GM18951 (cell line): ENCODE measurements around the gene BORCS5.
"Not testable (repeated sequence)": the region's sequence is repeated elsewhere in the genome, so short reads cannot be mapped to it uniquely, and the experiment has no call there.

Experiments used
- POLR2A ChIP-seq: IDR thresholded peaks from 4 replicates; pipeline ENCODE4 v1.6.1; 2011; ENCODE audit warnings: mild to moderate bottlenecking; ENCODE audit not compliant: insufficient read length, insufficient read depth; ENCODE audit errors: extremely low read depth
- in situ Hi-C: fragments of 300-500 bp; cut with MboI; formaldehyde crosslinking; loops from one replicate; pipeline ENCODE4 v1.12.0; 2022; ENCODE audit warnings: low sequenced_read_pairs, mixed read lengths, inconsistent platforms; ENCODE audit not compliant: unreplicated experiment

BORCS5 gene

GRCh38 chr12:12492547-12492946 lies 135.7 kb downstream of the BORCS5 start:
- in situ Hi-C loops, result loop anchor here (10.0 kb wide), 1 partner anchor 212 kb away; no protein-coding TSS in a partner anchor
- TF ChIP-seq POLR2A, result no peak

GRCh38 chr12:12495536-12495935 lies 138.7 kb downstream of the BORCS5 start:
- no peak for TF ChIP-seq POLR2A

DNA sequence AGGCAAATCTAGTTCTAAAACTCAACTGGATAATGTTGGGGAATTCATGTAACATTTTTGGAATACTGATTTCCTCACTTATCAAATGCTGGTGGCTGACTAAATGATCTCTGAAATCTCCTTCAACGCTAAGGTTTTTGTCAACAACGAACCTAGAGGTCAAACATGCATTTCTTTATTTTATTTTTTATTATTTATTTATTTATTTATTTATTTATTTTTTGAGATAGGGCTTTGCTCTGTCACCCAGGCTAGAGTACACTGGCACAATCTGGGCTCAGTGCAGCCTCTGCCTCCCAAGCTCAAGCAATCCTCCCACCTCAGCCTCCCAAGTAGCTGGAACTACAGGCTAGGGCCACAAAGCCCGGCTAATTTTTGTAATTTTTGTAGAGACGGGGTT lies 141.3 kb downstream of the BORCS5 start:
- no peak for TF ChIP-seq POLR2A
- in situ Hi-C loops, result loop anchor here (10.0 kb wide), 1 partner anchor 207 kb away; no protein-coding TSS in a partner anchor

More at GRCh38 chr12:12495536-12495935, 138.7 kb downstream of the BORCS5 start:
- in situ Hi-C loops, result loop anchor here (10.0 kb wide), 1 partner anchor 209 kb away; no protein-coding TSS in a partner anchor

DNA sequence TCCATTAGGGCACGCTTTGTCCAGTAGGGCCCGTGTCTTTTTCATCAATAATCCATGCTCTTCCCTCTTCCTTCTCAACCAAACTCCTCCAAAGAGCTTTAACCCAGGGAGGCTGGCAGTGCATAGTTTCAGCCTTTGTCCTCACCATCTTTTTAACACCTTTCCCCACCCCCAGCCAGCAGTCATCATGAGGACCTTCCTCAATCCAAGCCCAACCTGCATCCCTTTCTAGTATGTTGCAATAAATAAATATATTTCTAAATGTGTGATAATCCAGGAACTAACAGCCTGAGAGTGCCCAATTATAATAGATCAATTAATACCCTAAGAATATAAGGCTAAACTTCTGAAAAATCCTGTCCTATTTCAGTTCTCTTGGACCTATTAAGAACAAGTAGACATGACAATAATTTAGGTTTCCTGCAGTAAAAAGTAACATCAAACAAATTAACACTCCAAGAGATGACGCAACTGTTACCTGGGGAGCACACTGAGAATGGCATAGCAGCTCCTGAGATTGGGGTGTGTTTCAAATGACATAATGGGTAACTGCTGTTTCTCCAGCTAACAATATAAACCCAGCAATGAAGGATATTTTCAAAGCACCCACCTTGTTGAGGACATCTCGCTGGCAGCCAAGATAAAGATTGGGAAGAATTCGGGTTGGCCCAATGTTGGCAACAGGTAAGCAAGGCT lies 143.2 kb downstream of the BORCS5 start:
- in situ Hi-C loops, result loop anchor here (10.0 kb wide), 1 partner anchor 205 kb away; no protein-coding TSS in a partner anchor

GRCh38 chr12:12501121-12501520 lies 144.2 kb downstream of the BORCS5 start:
- in situ Hi-C loops, result no loop called here
- no peak for TF ChIP-seq POLR2A

More for the DNA sequence above, 143.2 kb downstream of the BORCS5 start:
- TF ChIP-seq POLR2A, result no peak

- in situ Hi-C loops, result not testable (repeated sequence)
Measured at GRCh38 chr12:12502130-12502814, 145.4 kb downstream of the BORCS5 start.

GRCh38 chr12:12502815-12503151 lies 145.9 kb downstream of the BORCS5 start:
- TF ChIP-seq POLR2A, result no peak
- in situ Hi-C loops, result no loop called here

- in situ Hi-C loops, result no loop called here
- no peak for TF ChIP-seq POLR2A
Measured at GRCh38 chr12:12503384-12504078, 146.7 kb downstream of the BORCS5 start.

DNA sequence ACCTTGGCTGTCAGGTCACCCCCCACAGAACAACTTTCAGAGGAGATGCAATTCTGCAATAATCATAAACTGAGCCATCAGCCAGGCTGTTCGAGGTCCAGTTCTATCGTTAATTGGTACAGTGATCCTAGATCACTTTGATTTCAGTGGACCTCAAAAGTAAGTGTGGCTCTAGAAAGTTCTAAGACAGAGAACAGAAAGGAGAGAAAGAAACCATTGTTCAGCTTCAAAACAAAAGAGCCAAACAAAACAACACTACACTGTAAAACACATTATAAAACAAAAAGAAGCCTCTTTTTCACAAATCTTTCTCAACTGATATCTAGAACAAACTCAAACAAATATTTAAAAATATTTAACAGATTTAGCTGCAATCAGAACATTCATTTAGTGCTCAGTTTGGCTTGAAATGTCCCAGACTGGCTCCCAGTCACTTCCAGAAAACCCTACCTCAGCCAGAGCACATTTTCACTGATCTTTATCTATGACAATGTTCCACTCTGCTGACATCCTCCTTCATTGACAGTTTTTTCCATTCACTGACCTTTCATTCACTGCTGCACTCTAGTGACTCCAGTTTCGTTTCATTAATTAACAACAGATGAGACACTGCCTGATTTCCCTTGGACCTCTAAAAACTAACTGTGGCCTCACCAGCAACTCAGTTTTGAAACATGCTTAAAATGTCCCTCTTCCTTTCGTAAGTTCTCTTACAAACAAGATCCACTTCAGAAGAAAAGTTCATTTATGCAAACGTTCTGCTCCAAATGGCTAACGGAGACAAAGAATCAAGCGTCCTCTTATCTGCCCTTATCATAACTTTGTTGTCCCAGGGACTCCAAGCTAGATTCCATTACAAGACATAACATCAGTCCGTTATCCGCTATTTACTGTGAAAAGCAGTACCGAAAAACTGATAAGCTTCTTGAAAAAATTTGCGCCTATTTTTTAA lies 148.9 kb downstream of the BORCS5 start:
- in situ Hi-C loops, result no loop called here
- TF ChIP-seq POLR2A, result no peak

- TF ChIP-seq POLR2A, result no peak
- in situ Hi-C loops, result no loop called here
Measured at GRCh38 chr12:12506496-12506890, 149.6 kb downstream of the BORCS5 start.

- in situ Hi-C loops, result no loop called here
Measured at GRCh38 chr12:12507121-12507520, 150.2 kb downstream of the BORCS5 start.

DNA sequence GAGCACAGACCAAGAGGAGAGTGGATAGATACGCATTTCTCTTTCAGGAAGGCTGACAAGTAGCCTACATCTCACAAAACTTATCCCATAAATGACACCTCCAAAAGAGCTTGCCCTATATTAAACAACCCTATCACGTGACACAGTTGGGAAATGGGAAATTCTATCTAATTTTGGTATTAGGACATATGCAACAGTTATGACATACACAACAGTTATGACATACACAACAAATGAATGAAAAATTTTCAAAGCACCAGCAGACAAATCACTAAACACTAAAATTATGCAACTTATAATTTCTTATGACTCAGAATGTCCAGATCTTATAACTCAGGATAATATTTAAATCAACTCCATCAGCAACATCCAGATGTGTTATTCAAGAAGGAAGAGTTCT lies 151.7 kb downstream of the BORCS5 start:
- in situ Hi-C loops, result no loop called here
- no peak for TF ChIP-seq POLR2A

More at GRCh38 chr12:12507121-12507520, 150.2 kb downstream of the BORCS5 start:
- no peak for TF ChIP-seq POLR2A
